GM19023 (cell line): ENCODE measurements around the gene SPIC.

Source experiments
- ATAC-seq: cut with Tn5 transposase; IDR thresholded peaks from one replicate; pipeline ENCODE4 v1.9.1; 2021; ENCODE audit warnings: mild to moderate bottlenecking, moderate library complexity; ENCODE audit not compliant: unreplicated experiment

Gene SPIC

DNA sequence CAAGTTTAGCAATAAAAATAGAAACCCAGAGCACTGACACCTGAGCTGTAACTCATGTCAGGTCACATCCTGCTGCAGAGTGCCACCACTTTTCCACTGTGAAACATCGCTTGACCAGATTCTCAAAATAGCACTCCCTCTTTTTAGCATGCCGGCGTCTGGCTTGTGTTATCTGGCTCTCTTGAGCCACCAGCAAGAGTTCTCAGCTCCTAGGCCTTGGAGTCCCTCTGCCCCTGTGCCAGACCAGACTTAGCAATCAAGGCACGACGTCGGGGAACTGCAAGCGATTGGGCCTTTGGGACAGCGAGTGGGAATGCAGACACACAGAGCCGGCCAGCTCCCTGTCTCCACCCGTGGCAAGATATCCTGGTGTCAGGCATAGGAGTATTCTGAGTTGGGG lies 52.5 kb downstream of the SPIC start:
- no peak for ATAC-seq

DNA sequence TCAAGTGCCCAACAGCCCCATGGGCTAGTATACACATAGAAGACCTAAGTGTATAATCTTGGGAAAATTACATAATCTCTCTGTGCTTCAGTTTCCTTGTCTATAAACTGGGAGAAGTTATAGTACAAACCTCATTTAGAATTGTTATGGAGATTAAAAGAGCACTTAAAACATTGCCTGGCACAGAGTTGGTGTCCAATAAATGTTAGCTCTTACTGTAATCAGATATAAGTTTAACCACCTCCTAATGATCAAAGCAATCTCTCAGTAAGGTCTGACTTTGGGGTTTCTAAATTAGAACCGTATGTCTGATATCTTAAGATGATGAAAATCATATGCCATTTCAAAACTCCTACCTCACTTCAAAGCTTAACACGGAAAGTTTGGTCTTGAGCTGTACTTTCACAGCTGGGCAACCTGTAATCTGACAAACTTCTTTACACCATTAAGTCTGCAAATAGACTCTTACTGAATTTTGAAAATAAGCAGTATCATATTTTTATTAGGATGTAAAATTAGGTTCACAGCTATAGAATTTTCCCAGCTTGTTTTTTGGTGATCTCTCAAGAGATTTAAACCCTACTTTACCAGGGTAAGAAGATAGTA lies 61.0 kb downstream of the SPIC start:
- ATAC-seq: no peak
